IPS-11a (cell line): ENCODE results near the gene MYO1C.
A peak's percentile ranks its signal among the peaks of the same experiment; 100 is the strongest.

Experiments
- H3K4me3 ChIP-seq: one replicate; pipeline ENCODE4 v1.5.1; 2013; ENCODE audit warnings: low read depth, low read length, control low read depth

Gene MYO1C

GRCh38 chr17:1486802-1487695 lies 5.4 kb downstream of the MYO1C start:
- H3K4me3 ChIP-seq = peak overlapping the region; percentile 20

DNA sequence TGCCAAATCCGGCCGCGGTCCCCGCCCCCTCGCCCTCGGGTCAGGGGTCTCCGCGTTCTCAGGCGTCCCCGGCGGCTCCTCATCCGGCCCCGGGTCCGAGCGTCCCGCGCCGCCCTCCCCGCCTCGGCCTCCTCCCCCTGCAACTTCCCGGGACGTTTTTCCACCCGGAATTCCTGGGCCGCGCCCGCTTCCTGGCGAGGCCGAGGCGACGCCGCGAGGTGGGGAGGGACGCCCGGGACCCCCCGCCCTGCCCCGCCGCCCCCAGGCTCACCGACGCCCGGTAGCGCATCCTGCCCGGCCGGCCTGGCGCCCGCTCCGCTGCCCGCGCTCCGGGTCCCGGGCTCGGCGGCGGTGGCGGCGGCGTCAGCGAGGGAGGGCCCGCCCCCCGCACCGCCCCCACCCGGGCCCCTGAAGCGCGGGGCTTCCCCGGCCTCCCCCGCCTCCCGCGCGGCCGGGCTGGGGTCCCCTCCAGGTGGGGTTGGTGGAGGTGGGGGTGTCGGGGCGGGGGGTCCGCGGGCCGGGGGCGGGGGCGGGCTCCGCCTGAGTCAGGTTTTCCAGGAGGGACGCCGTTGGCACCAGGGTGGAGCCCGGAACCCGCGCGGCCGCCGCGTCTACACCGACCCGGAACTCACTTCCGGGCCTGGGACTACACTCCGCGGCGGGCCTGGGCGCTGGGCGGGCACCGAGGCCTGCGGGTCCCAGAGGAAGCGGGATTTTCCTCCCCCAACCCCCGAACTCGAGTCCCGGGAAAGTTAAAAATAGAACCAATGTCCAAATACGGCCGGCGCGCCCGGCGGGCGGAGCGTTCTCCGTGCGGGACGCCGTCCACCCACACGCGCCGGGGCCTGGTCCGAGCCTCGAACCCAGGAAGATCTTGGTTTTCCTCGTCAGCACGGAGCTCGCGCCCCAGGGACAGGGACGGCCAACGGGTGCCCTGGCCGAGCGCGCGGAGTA lies 6.8 kb downstream of the MYO1C start:
- peak overlapping the region; percentile 38 for H3K4me3 ChIP-seq

DNA sequence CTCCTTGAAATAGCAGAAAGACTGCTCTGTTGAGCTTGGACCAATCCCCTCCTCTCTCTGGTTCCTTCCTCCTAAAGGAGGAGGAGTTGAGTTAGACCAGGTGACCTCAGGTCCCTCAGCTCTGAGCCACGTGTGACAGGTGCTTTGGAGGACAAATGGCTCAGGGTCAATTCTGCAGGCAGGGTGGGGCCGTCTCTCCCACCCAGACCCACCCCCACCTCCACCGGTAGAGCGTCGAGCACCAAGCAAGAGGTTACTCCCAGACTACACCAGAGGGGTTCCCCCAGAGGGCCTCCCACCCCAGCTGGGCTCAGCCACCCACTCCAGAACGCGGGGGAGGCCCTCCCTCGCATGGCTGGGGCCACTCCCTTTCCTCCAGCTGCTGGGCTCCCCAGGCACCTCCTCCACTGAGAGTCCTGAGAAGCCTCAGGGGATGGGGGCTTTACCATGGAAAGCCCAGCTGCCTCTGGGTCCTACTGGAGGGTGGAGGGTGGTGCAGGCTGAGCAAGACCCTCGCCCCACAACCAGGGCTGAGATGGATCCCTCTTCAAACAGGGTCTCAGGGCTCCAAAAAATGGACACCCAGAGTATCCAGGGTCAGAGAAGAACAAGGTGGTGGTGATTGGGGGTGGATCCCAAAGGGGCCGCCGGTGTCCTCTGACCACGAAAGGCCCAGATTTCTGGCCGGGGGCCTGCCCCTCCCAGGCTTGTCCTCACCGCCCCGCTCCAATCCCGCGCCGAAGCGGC lies 7.6 kb downstream of the MYO1C start:
- peak overlapping the region; percentile 29 for H3K4me3 ChIP-seq

DNA sequence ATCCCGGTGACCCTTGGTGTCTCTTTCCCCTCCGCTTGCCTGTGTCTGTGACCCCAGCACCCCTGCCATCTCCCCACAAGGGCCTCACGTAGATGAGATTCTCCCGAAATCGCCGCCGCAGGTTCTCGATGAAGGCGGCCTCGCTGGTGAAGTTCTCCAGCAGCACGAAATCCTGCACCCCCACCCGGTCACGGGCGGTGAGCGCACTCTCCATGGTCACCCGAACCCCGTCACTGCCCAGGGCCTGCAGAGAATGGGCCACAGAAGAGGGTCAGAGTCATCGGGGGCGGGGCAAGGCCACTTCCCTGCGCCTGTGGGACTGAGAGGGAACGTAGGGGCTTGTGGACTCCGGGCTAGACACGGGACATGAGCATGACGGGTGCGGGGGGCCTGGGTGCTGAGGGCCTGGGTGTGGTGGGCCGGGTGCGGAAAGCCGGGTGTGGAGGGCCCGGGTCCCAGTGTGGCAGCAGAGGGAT lies 8.4 kb downstream of the MYO1C start:
- no peak overlapping the region for H3K4me3 ChIP-seq

DNA sequence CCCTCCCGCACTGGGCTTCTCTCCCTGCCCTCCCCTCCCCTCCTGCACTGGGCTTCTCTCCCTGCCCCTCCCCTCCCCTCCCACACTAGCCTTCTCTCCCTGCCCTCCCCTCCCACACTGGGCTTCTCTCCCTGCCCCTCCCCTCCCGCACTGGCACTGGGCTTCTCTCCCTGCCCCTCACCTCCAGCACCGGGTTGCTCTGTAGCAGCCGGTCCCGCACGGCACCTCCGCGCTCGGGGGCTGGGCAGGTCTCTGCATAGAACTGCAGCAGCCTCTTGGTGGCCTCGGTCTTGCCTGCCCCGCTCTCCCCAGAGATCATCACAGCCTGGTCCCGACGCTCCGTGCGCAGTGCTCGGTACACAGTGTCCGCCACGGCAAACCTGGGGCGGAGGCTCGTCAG lies 9.8 kb downstream of the MYO1C start:
- no peak overlapping the region for H3K4me3 ChIP-seq

GRCh38 chr17:1481736-1482135 lies 10.8 kb downstream of the MYO1C start:
- no peak overlapping the region for H3K4me3 ChIP-seq

DNA sequence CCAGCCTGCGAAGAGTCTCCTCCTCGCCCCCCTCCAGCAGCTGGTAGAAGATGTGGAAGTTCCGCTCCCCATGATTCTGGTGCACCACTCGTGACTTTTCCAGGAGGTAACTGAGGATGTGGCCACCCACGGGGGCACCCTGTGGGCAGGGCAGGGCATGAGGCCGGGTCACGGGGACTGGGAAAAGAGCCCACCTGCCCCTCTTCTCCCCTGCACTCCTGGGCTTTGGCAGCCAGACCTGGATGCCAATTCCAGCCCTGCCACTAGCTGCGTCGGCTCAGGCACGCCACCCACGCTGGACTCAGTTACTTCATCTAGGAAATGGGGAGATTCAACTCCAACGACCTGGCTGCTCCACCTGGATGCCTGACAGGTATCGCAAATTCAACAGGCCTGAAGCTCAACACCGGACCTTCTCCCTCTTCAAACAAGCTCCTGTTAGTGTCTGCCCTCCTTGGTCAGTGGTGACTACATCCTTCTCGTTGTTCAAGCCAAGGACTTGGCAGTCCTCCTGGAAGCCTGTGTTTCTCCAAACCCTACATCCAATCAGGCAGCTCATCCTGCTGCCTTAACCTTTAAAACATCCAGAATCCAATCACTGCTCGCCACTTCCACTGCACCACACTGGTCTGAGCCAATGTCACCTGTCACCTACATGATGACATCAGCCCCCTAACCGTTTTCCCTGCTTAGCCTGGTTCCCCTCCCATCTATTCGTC lies 11.6 kb downstream of the MYO1C start:
- H3K4me3 ChIP-seq = no peak overlapping the region

GRCh38 chr17:1478418-1478817 lies 14.1 kb downstream of the MYO1C start:
- no peak overlapping the region for H3K4me3 ChIP-seq

- H3K4me3 ChIP-seq = no peak overlapping the region
These were observed 17.1 kb downstream of the MYO1C start for GRCh38 chr17:1475321-1475854.

DNA sequence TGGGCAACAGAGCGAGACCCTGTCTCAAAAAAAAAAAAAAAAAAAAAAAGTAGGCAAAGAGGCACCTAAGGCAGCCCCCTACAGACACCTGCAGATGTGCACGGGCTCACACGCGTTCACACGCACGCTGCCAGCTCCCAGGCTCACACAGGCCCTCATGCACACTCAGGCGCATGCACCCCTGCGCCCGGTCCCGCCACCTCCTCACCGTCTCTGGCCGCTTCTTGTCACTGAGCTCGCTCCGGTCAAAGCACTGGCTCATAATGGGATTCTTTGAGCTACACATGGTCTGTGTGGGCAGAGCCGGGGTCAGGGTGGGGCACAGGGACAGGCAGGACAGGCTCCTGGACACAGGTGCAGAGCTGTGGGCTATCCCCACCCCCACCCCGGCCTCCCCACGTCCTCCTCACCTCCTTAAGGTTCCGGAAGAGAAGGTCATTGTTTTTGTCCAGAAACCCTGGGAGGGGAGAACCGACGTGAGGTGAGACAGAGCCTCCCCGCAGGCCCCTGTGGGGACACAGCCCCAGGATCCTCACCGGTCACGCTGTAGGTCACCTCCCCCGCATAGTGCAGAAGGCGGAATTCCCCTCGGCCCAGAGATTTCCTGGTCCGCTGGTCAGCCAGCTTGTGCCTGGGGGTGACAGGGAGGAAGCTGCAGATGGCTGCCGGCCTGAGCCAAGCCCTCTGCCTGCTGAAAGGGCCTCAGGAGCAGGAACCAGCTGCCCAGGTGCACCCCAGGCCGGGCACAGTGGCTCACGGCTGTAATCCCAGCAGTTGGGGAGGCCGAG lies 17.9 kb downstream of the MYO1C start:
- no peak overlapping the region for H3K4me3 ChIP-seq

- H3K4me3 ChIP-seq = no peak overlapping the region
These were observed 18.6 kb downstream of the MYO1C start for GRCh38 chr17:1473841-1474240.

DNA sequence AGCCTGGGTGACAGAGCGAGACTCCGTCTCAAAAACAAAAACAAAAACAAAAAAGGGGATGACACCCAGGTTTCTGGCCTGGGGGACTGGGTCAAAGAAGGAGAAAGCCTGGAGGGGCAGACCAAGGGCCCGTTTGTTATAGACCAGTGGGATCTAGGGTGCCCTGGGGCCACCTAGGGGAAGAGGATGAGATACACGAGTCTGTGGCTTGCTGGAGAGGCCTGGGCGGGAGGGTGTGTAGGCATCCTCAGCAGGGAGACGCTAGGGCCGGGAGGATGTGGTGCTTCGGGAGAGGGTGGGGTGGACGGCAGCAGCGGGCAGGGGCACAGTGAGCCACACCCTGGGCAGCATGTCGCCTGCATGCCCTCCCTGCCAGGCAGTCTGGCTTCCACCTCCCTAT lies 19.3 kb downstream of the MYO1C start:
- no peak overlapping the region for H3K4me3 ChIP-seq

- H3K4me3 ChIP-seq = no peak overlapping the region
These were observed 20.3 kb downstream of the MYO1C start for GRCh38 chr17:1471911-1472821.

GRCh38 chr17:1471490-1471889 lies 21.0 kb downstream of the MYO1C start:
- no peak overlapping the region for H3K4me3 ChIP-seq

DNA sequence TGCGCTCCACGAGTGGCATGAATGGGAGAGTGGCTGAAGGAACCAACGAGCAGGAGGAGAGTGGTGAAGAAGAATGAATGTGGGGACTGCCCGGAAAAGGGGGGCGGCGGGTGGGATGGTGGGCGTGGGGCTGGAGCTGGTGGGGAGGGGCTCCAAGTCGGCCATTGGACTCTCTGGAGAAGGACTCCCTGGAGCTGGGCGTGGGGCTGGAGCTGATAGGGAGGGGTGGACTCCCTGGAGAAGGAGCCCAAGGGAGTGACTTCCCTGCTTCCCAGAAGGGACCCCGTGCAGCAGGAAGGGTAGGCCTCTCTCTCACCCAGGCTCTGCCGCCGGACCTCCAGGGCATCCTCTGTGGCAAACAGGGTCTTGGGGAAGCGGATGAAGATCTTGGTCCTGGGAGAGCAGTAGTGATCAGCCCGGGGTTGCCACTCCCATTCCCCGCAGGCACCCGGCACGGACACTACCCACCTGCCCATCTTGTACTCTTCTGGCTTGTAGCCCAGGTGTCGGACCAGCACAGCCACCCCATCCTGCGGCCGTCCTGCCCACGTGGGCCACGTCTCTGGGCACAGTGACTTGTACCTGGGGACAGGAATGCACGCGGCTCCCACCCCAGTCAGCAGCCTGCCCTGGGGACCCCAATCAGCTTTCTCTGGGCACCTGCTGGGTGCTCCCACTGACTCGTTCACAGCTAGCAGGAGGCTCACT lies 21.6 kb downstream of the MYO1C start:
- no peak overlapping the region for H3K4me3 ChIP-seq

DNA sequence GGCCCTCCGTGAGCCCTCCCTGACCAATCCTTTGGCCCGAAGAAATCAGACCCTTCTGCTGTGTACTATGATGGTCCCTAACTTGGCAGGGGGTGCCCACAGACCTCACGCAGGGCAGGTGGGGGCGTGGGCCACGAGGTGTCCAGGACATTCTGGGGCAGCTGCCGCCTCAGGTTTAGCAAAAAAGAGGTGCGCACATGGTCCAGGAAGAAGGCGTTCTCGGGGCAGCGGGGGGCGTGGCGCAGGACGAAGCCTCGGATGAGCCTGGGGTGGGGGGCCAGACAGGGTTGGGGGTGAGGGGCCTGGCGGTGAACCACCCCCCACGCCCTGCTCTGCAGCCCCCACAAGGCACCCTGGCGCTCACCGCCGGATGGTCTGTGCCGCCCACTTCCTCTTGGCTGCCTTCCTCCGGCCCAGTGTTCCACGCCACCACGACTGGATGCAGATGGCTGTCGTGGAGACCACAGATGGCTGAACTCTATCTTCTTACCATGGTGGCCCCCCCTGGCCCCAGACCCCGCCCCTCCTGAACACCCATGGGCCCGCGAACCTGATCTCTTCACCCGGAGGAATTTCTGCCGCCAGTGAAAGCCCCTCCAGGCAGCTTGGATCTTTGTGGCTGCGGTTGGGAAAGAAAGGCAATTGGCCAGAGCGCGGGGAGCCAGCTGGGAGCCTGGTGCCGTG lies 22.3 kb downstream of the MYO1C start:
- no peak overlapping the region for H3K4me3 ChIP-seq

DNA sequence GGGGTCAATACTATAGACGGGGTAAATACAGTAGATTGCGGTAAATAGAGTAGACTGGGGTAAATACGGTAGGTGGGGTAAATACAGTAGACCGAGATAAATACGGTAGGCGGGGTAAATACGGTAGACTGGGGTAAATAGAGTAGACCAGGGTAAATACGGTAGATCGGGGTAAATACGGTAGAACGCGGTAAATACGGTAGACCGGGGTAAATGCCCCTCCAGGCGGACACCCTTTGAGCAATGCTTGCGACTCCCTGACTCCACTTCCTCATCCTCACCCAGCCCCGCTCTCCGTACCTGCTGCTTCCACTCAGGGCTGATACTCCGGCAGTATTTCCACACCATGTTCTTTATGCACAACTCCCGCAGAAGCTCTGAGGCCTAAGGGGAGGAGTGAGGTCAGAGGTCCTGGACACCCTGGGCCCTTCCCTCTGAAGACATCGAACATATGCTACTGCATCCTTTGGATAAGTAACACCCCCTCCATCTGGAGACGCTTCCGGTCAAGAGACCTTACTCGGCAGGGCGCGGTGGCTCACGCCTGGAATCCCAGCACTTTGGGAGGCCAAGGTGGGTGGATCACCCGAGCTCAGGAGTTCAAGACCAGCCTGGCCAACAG lies 23.1 kb downstream of the MYO1C start:
- H3K4me3 ChIP-seq = no peak overlapping the region
